Keratinocyte (primary cell): Measurements from ENCODE around the gene ADGRD1.

Experiments used
- EZH2 ChIP-seq: IDR thresholded peaks from one replicate; pipeline ENCODE4 v1.6.1; 2012; ENCODE audit warnings: inconsistent platforms, mild to moderate bottlenecking, low read length, moderate library complexity
- TF ChIP-seq, protein P1 (sequence below), 3 experiments: IDR thresholded peaks in 1 of 3; conservative IDR thresholded peaks in 1 of 3; optimal IDR thresholded peaks in 1 of 3; 2 replicates in 2 of 3; 3 replicates in 1 of 3; pipeline versions ENCODE3 to v1.5.1; 2011; ENCODE audit warnings: low read length in 3 of 3, mild to moderate bottlenecking in 3 of 3, moderate library complexity in 2 of 3, control low read depth in 1 of 3, inconsistent platforms in 1 of 3; ENCODE audit not compliant: insufficient read depth in 2 of 3; ENCODE audit errors: extremely low read depth in 1 of 3

DNA sequence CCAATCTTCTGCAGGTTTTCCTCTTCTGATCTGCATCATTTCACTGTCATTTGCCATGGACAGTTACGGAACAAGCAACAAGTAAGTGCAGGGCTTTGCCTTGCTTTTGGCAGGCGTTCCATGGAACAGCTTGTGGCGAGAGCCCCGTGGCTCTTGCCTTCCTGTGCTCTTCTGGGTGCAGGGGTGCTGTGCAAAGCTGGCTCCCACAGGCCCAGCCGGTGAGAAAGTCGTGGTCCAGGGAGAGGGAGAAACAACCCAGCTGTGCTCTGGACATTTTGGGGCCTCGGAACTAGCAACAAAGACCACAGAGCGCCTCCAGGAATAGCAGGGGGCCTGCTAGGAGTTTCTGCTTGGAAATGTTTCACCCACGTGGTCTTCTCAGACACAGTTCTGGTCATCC is 164.7 kb downstream of the ADGRD1 start:
- no peak for TF ChIP-seq EZH2
- TF ChIP-seq, protein P1, sequence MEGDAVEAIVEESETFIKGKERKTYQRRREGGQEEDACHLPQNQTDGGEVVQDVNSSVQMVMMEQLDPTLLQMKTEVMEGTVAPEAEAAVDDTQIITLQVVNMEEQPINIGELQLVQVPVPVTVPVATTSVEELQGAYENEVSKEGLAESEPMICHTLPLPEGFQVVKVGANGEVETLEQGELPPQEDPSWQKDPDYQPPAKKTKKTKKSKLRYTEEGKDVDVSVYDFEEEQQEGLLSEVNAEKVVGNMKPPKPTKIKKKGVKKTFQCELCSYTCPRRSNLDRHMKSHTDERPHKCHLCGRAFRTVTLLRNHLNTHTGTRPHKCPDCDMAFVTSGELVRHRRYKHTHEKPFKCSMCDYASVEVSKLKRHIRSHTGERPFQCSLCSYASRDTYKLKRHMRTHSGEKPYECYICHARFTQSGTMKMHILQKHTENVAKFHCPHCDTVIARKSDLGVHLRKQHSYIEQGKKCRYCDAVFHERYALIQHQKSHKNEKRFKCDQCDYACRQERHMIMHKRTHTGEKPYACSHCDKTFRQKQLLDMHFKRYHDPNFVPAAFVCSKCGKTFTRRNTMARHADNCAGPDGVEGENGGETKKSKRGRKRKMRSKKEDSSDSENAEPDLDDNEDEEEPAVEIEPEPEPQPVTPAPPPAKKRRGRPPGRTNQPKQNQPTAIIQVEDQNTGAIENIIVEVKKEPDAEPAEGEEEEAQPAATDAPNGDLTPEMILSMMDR (optimal IDR thresholded peaks at IDR 0.05 in 1 of 3, IDR thresholded peaks at IDR 0.05 in 1 of 3, conservative IDR thresholded peaks at IDR 0.05 in 1 of 3; ENCODE audit: extremely low read depth in 1 of 3, insufficient read depth in 2 of 3, low read length in 3 of 3), result no peak
